NCI-H2081 (cell line): ENCODE data around the gene SEMA5B.
A peak's percentile ranks its signal among the peaks of the same experiment; 100 is the strongest.

Experiments
- DNase-seq, 2 experiments: peaks; one replicate each; lab custom pipeline; 2025; lab: John Stamatoyannopoulos, UW

SEMA5B gene

GRCh38 chr3:122924056-122924455, 103.5 kb downstream of the SEMA5B start:
- no peak for DNase-seq

GRCh38 chr3:122923611-122924010, 104.0 kb downstream of the SEMA5B start:
- no peak for DNase-seq

GRCh38 chr3:122921791-122922651, 105.5 kb downstream of the SEMA5B start:
- DNase-seq: peak; percentile 60 to 66

GRCh38 chr3:122920986-122921385, 106.6 kb downstream of the SEMA5B start:
- DNase-seq: no peak

GRCh38 chr3:122919291-122919610, 108.3 kb downstream of the SEMA5B start:
- DNase-seq: no peak

- DNase-seq: no peak
Measured at GRCh38 chr3:122918576-122919290, 108.8 kb downstream of the SEMA5B start.

- DNase-seq: no peak
Measured at GRCh38 chr3:122917412-122917811, 110.2 kb downstream of the SEMA5B start.

GRCh38 chr3:122916580-122916979, 111.0 kb downstream of the SEMA5B start:
- no peak for DNase-seq

- no peak for DNase-seq
Measured at GRCh38 chr3:122916084-122916483, 111.5 kb downstream of the SEMA5B start.

- no peak for DNase-seq
Measured at GRCh38 chr3:122915300-122916055, 112.1 kb downstream of the SEMA5B start.

- DNase-seq: no peak
Measured at GRCh38 chr3:122913539-122914100, 113.9 kb downstream of the SEMA5B start.

GRCh38 chr3:122912772-122913538, 114.6 kb downstream of the SEMA5B start:
- no peak for DNase-seq

- no peak for DNase-seq
Measured at GRCh38 chr3:122911901-122912300, 115.7 kb downstream of the SEMA5B start.

- DNase-seq: no peak
Measured at GRCh38 chr3:122908251-122908650, 119.3 kb downstream of the SEMA5B start.

- no peak for DNase-seq
Measured at GRCh38 chr3:122907471-122907870, 120.1 kb downstream of the SEMA5B start.

- DNase-seq: no peak
Measured at GRCh38 chr3:122903171-122903570, 124.4 kb downstream of the SEMA5B start.

- no peak for DNase-seq
Measured at GRCh38 chr3:122902326-122902725, 125.2 kb downstream of the SEMA5B start.

- DNase-seq: no peak
Measured at GRCh38 chr3:122898298-122898697, 129.3 kb downstream of the SEMA5B start.

- DNase-seq: no peak
Measured at GRCh38 chr3:122893754-122894668, 133.6 kb downstream of the SEMA5B start.

GRCh38 chr3:122893282-122893681, 134.3 kb downstream of the SEMA5B start:
- DNase-seq: no peak
